GM10266 (cell line): ENCODE data around the gene AP2A1.

Source experiments
- DNase-seq: peaks from one replicate; pipeline ENCODE4 v3.0.0; 2012; ENCODE audit errors: extremely low spot score
- TF ChIP-seq, protein P1 (sequence below): IDR thresholded peaks from 2 replicates; pipeline ENCODE4 v1.5.1; 2012; ENCODE audit warnings: mild to moderate bottlenecking, low read depth; ENCODE audit not compliant: control insufficient read depth, insufficient read depth; ENCODE audit errors: missing control alignments

Gene AP2A1

DNA sequence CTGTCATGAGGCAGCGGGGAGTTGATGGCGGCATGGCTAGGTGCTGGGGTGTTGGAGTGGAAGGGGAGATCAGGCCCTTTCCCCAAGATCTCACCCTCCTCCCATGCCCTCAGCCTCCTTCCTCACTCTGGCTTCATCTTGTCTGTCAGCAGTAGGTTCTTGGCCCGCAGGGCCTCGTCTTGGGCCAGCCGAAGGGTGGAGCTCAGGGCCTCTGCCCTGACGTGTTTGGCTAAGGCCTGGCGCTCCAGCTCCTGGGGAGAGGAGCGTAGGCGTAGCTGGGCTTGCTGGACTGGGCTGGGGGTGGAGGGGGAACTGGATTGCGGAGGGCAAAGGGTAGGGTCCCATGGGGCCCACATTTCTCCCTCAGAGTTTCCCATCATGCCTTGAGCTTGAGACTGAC is 26.9 kb upstream of the AP2A1 start:
- DNase-seq: no peak
- TF ChIP-seq, protein P1, sequence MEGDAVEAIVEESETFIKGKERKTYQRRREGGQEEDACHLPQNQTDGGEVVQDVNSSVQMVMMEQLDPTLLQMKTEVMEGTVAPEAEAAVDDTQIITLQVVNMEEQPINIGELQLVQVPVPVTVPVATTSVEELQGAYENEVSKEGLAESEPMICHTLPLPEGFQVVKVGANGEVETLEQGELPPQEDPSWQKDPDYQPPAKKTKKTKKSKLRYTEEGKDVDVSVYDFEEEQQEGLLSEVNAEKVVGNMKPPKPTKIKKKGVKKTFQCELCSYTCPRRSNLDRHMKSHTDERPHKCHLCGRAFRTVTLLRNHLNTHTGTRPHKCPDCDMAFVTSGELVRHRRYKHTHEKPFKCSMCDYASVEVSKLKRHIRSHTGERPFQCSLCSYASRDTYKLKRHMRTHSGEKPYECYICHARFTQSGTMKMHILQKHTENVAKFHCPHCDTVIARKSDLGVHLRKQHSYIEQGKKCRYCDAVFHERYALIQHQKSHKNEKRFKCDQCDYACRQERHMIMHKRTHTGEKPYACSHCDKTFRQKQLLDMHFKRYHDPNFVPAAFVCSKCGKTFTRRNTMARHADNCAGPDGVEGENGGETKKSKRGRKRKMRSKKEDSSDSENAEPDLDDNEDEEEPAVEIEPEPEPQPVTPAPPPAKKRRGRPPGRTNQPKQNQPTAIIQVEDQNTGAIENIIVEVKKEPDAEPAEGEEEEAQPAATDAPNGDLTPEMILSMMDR: no peak

DNA sequence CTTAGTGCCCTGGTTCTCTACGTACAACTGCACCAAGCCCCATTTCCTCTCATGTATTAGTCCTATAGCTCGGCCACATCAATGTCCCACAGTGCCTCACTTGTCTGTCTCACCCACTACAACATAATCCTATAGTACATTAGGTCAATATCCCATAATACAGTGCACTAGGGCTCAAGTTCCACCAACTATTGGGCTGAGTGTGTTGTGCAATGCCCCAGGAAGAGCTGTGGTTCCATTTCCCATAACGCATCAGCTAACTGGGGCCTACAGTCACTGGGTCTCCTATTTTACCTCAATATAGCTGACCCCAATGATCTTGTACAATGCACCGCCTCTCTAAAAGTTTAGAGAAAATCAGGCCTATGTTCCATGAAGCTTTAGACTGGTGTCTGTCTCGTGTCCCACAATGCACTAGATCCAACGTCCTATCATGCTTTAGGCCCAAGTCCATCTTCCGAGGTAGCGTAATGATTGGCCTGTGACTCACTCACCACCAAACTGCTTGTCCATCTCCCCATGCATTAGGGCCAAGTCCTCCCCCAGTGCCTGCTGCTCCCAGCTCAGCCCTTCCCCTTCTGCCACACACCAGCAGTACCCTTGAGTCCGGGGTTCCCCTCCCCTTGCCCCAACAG is 25.5 kb upstream of the AP2A1 start:
- TF ChIP-seq, protein P1: no peak
- no peak for DNase-seq

DNA sequence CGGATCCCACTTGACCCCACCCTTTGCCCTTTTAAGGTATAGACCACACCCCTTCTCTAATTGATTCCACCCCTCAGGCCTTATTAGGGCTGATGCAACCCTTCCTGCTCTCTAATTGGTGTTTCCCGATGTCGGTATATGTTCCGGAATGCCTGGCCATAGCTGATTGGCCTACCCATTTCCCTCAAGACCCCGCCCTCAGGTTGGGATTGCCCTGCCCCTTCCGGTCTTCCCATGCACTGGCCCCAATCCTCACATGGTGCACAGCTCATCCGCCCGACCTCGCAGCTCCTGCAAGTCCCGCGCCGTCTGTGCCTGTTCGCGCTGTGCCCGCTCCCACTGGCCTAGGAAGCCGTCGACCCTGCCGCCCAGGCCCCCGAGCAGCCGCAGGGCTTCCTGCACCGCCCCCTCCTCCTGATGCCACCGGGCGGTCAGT is 21.8 kb upstream of the AP2A1 start:
- DNase-seq: no peak
- TF ChIP-seq, protein P1: no peak

DNA sequence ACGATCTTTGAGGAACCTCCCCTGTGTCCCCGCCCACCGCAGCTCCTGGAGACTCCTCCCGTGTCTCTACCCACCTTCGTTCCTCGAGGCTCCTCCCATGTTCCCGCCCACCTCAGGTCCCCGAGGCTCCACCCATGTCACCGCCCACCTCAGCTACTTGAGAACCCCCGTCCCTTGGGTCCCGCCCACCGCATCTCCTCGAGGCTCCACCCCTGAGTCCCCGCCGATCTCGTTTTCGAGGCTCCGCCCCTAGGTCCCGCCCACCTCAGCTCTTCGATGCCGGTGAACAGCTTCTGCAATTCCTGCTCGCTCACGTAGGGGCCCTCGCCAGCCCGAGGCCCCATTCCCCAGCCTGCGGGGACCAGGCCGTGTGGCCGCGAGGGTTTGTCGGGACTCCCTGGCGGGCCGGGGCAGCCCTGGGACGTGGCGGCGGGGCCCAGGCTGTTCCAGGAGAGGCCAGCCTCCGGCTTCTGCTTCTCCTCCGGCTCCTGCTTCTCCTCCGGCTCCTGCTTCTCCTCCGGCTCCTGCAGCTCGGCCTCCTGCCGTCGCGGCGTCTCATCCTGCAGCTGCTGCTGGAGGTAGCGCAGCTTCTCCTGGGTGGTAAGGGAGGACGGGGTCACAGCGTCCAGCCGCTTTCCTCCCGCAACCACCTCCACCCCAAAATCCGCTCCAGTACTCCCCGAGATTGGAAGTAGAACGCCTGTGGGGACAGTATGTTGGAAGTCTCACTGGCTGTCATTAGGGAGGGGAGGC is 20.4 kb upstream of the AP2A1 start:
- no peak for DNase-seq
- TF ChIP-seq, protein P1: no peak

DNA sequence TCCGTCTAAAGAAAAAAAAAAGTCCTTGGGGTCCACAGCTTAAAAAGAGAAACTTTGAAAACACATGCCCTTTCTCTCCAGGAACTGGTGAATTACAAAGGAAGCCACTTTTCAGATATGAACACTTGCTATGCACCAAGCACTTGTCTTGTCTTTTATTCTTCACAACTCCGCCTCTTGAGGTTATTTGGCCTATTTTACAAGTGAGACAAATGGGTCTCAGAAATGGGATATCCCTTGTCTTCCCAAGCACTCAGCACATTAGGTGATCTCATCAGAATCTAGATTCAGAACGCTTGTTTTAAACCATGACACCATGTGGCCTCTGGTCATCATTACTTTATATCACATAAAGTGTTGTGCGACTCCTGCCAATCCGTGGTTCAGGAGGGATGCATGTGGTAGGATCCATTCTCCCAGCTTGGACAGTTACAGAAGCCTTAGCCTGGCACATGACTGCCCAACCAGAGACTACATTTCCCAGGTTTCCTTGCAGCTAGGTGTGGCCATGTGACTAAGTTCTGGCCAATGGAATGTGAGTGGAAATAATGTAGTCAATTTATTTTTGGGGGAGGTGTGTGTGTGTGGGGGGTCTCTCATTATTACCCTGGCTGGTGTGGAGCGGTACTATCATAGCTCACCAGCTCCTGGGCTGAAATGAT is 17.6 kb upstream of the AP2A1 start:
- TF ChIP-seq, protein P1: no peak
- DNase-seq: no peak

DNA sequence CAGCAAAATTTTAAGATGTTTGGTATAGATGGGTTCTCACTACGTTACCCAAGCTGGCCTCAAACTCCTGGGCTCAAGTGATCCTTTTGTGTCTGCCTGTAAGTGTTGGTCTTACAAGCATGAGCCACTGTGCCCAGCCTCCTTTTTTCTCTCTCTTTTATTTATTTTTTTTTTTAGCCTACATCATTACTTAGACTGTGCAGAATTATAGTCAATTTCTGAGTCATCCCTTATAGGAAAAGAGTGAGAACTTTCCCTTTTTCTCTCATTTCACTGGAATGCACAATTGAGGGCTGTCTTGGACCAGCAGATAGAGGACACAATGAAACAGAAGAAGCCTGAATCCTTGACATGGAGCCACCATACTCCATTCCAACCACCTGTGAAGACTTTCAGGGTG is 17.0 kb upstream of the AP2A1 start:
- TF ChIP-seq, protein P1: no peak

DNA sequence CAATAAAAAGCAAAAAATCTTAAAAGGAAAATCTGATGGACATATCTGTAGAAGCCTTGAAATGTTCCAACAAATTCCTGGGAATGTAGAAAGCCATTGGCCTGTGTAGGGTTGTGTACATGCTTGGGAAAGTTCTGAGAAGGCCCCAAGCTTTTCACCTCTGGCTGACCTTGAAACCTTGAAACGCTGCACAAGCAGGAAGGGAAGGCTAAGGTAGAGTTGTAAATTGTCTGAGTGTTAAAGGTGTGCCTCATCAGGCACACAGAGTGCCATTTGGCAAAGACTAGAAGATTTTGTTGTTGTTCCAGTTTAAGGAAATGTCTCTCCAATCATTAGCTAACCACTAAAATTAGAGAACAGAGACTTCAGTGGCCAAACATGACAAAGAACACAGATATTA is 14.1 kb upstream of the AP2A1 start:
- TF ChIP-seq, protein P1: no peak

More for the DNA sequence above, 17.0 kb upstream of the AP2A1 start:
- no peak for DNase-seq

More for the DNA sequence above, 14.1 kb upstream of the AP2A1 start:
- DNase-seq: no peak
